ENCODE data around the gene MELTF.
A peak's percentile ranks its signal among the peaks of the same experiment; 100 is the strongest.

MELTF gene

DNA sequence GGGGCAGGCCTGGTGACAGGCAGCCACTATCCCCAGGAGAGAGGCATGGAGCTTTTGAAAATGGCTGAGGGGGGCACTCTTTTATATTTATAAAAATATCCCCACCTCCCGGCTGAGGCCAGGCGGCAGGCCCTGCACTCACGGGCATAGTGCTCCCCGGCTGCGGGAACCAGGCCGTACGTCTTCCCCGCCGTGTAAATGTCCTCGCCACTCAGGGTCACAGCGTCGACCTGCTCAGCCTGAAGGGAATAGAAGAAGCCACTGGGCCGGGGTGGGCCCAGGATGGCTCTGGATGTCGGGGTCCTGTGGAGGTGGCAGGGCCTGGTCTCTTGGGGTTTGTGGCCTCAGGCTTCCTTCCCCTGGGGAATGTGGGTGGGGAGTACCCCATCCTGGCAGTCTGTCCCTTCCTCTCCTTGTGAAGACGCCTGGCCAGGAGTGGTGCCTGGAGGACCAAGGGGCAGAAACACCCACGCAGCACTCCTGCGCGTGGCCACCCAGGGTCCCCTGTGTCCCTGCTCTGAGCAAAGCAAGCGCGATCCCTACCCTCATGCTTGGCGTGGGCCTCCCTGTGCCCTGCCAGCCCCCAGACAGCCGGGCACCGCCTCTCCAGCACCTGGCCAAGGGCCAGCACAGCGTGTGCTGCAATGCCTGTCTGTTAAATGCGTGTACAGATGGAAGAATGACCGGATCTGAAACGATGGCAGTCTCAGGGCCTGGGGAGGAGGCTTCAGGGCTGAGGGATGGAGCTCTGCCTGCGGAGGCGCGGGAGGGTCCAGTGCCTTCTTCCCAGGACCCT, 18.9 kb downstream of the MELTF start:
- DNase-seq (ENCODE audit: low read depth in 3 of 3) = no peak

DNA sequence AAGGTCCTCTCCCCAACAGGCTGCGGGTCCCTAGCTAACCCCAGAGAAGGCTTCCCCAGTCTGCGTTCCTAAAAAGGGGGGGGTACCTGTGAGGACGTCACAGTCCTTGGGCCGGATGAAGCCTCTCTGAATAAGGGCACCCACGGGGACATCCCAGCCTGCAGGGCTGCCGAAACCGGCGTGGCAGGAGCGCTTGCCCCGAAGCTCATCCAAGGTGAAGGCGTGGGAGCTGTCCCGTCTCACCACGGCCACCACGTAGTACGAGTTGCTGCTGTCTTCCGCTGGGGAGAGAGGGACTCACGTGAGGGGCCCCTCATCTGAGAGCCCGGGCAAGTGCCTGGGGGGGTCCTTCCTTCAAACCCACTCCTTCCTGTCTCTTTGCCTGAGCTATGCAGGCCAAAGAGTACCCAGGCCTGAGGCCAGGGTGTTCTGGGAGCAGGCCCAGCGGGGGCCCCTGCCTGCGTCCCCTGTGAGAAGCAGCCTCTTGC, 20.0 kb downstream of the MELTF start:
- no peak for DNase-seq (ENCODE audit: low read depth in 3 of 3)

DNA sequence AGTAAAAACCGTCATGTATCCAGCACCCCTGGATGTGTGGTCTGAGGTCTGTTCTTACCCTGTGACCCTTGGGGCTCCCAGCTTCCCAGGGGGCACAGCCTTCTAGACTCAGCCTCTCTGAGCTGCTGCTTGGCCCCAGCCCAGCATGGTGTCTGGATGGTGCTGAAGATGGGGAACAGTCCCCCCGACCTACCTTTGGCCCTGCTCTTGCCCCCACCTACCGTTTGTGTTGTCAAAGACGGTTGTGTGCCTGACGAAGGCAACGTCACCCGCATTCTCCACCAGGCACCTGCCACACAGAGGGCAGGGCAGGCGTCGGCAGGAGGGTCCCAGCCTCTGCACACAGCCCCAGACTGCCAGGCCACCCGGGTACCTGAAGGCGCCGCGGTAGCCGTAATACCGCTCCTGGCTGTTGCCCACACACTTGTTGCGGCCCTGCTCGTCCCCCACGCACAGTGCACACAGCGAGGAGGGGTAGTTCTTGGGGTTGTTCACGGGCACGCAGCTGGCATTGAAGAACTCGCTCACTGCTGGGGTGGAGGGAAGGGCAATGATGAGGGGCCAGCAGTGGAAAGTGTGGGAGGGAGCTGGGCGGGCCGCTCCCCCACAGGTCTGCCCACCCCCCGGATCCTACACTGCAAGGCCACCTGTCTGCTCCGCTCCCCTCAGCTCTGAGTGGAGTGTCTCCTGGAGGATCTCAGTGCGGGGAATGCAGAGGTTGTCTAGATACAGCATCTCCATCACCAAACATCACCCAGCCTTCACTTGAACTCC, 21.0 kb downstream of the MELTF start:
- no peak for DNase-seq (ENCODE audit: low read depth in 3 of 3)

DNA sequence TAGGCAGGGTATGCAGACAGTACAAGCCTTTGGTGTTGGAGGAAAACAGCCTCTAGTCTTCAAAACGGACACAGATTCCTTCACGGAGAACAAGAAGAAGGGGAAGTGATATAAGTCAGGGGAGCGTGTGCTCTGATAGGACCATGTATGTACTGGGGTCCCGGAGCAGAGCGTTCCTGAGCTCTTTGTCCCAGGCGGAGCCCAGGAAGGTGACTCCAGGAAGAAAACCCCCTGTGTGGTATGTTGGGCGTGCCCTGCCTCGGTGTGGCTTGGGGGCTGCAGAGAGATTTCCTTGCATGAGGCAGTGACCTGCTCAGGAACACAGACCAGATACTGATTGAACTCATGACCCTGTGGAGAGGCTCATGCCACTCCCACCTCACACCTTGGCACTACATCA, 21.7 kb downstream of the MELTF start:
- no peak for DNase-seq (ENCODE audit: low read depth in 3 of 3)

DNA sequence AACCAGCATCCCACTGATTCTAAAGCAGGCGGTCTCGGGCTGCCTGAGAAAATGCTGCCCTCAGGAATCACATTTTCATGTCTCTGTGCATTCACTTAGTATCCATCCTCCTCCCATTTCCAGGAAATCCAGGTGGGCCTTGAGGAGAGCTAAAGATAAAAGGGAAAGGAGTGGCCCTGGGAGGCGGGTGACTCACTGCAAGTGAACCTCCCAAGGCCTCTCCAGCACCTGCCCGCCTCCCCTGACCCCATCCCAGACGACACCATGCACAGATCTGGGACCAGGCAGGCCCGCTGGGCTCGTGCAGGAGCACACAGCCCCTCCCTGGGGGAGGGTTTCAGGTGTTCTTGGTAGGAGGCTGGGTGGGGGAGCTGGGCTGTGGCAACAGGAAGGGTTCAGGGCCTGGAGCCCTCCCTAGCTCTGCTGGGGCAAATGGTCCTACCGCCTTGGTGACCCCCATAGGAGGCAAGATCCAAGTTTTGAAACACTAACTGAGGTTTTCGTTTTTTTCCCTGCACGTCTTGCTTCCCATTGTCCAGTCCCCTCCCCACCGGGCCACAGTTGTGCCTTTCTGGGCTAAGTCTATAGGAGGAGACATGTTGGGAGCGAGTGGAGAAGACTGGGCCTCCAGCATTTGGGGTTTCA, 22.2 kb downstream of the MELTF start:
- DNase-seq (ENCODE audit: low read depth in 3 of 3) = no peak

DNA sequence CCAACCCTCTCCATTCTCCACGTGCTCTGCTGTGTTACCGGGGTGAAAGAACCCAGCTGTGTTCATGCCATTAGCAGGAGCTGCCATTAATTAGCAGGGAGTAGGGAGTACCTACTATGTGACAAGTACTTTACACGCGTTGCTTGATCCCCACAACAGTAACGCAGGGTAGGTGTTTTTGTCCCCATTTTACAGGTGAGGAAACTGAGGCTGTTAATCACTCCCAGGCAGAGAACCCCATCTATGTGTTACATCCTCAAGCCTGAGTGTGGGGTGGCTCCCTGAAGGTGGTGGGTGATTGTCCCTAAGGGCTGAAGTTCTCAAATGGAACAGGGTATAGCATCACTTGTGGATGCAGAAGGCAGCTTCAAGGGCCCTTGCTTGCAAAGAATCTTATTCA, 22.8 kb downstream of the MELTF start:
- no peak for DNase-seq (ENCODE audit: low read depth in 3 of 3)

DNA sequence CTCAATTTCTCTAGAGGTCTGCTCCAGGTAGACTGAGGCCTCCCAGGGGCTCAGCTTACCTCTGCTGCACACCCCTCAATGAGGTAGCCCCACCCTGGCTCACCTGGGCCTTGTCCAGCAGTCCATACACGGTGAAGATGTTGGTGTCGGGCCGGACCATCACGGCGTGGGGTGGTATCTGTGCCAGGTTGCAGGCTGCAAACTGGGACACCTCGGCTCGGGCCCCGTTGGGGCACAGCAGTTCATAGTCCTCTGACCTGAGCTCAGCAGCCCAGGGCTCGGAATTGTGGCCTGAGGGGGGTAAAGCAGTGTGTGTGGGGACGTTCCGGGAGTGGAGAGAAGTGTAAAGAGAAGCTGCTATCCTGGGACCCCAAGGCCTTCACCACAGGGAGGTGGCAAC, 23.2 kb downstream of the MELTF start:
- DNase-seq (ENCODE audit: low read depth in 3 of 3) = no peak

DNA sequence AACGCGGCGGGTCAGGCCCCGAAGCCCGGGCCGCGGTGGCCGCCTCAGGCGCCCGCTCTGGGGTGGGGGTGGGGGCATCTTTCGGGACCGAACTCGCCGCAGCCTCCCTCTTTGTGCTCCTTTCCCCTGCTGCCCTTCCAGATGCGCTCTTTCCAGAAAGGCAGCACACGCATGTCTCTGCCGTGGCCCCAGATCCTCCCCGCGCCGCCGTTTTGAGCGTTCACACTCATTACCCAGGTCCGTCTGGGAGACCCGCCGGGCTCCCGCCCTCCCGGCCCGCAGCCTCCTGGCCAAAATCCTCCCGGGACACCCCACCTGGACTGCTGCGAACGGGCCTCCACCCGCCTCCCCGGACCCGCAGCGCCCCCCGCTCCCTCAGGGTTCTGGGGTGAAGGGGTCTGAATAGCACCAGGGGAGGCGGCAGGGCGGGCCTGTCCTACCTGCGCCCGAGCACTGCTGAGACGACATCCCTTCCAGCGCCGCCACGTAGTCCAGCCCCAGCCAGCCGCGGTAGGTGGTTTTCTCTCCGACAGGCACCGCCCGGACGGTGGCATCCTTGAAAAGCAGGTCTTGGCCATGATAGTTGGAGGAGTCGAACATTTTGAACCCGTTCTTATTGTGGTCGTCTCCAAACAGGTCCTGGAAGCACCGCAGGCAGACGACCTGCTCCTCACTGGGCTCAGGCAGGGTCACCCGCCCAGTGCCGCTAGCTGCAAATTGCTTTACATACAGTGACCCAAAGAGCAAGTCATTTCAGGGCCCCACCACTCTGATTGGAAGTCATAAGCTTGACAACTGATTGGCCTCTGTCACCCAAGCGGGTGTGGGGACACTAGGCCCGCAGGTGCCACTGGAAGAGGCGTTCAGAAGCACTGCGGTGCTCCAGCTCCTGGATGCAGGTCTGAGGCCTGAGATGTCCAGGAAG, 25.9 kb downstream of the MELTF start:
- DNase-seq (ENCODE audit: low read depth in 3 of 3) = peak in 1 of 3 experiments; percentile 28

DNA sequence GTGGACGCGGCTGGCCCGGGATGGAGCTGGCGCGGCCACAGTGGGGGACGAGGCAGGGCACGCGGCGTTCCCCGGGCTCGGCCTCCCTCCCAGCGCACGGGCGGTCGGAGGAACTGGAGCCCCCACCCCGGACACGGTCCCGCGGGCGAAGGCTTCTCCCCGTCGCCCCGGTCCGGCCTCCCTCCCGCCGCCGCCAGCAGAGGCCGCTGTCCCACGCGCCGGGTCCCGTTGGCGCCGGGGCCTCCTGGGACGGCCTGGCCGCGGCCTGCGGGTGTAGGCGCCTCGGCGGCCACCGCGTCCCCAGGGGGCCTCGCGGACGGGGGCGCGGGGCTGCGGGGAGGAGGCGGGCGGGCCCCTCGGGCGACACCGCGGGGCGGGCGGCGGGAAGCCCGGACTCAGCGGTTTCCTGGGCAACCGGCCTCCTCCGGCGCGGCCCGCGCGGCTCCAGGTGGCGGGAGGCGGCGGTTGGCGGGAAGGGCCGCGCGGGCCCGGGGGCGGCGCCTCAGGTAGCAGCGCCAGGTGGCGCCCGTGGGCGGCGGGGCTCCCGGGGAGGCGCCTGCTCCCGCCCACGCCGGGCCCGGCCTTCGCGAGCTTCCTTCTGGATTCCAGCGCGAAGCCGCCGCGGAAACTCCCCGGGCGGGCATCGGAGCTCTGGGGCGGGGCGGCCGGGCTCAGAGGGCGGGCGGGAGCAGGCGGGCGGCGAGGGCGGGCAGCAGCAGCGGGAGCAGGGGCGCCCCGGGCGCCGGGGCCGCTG, 26.7 kb downstream of the MELTF start:
- peak; percentile 47 to 87 (median 69) for DNase-seq (ENCODE audit: low read depth in 3 of 3)

DNA sequence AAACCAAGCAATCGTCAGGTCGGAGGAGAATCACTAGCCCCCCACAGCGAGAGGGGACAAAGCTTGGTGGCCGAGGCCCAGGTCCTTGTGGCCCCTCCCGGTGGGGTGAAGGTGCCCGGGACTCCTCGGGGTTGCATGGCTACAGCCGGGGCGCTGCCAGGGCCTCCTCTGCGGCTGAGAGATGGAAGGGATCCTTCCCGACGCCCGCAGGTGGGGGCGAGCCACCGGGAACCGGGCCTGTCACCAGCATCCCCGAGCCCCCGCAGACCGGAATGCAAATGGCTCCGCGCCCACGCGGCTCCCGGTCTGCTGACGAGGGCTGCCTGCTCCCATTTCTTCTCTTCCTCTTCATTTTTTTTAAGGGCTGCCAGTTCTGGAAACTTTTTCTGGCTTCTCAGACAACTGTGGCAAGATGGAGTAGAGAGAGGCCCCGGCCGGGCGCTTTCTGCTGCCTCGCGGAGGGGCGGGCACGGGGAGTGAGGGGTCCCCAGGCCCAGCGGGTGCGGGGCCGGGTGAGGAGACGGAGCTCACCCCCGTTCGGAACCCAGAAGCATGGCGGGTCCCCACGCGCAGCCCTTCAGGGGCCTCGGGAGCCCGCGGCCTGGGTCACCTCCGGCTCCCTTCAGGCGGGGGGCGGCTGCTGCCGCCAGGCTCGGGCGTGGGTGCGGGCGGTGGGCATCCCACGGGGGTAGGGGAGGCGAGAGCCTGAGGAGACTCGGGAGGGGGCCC, 27.5 kb downstream of the MELTF start:
- no peak for DNase-seq (ENCODE audit: low read depth in 3 of 3)

DNA sequence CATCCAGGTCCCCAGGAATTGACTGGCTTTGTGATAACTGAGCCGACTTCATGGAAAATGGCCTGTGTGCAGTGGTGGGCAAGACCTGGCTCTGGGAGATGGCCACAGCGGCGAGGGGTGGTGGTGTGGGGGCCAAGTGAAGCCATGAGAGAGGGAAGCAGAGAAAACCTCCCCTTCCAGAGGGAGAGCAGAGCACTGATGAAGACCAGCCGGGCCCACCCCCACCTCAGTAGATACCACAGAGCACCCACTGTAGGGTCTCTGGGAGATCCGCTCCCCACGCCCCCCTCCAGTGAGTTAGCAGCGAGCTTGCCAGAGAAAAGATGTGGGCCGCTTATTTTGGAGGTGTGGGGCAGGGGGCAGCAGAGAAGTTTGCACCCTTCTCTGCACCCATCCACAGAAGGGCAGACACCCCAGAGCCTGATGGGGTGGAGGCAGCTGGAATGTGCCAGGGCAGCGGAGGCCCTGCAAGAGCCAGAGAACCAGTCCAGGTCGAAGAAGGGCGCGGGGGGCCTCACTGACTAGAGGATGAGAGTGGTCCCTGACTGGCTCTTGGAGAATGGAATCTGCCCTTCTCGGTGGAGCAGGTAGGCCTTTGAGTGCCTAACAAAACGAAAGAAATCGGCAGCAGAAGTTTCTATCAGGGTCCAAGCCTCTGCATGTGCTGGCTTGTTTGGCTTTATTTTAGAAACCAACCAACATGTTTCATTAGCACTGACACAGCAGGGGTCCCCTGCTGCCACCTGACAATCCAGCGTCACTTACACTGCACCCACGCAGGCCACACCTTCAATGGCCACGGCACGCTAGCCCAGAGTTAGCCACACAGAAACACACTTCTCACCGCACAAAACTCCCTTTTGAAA, 28.3 kb downstream of the MELTF start:
- DNase-seq (ENCODE audit: low read depth in 3 of 3) = no peak

DNA sequence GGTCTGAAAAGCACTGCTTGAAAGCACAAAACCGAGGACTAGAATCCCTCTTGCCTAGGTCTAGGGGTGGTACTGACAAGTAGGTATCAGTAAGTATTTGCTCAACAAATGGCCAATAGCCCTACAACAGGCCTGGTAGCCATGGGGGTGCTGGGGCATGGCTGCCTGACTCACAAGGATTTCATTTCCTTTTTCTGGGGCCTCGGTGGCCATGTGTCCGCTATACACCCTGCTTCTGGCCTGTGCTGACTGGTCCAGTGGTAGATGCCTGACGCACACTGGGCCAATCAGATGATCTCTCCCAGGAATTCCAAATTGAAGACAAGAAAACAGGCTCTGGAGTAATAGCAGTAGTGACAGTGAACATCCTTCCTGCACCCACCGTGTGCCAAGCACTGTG, 29.4 kb downstream of the MELTF start:
- DNase-seq (ENCODE audit: low read depth in 3 of 3) = no peak

DNA sequence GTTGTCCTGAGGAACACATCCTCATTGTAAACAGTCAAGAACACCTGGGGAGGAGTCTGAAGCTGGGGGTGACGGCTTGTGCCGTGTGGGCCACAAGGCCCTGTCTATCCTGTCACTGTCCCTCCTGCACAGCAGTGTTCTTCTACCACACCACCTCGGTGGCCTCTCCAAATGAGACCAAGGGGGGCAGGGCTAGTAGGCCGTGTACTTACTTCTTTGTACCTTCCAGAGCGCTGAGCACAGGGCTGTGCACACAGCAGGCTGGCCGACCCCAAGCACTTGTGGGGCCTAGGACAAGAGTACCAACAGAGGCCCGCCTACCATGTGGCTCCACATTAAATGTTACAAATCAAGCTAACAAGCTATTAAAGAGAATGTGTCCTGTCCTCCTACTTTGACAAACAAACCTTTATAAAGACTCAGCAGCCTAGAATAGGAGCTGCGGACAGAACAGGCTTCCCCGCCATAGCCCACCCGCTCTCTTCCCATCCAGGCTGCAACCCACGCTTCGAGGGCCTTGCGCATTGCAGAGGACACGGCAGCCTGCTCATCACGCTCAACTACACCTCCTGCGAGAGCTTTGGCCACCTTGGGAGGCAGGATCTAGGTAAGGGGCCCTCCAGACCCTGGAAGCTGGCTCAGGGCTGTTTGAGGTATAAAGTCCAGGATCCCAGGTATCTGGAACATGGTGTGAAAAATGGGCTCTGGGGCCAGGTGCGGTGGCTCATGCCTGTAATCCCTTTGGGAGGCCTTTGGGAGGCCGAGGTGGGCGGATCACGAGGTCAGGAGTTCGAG, 30.5 kb downstream of the MELTF start:
- DNase-seq (ENCODE audit: low read depth in 3 of 3) = no peak

DNA sequence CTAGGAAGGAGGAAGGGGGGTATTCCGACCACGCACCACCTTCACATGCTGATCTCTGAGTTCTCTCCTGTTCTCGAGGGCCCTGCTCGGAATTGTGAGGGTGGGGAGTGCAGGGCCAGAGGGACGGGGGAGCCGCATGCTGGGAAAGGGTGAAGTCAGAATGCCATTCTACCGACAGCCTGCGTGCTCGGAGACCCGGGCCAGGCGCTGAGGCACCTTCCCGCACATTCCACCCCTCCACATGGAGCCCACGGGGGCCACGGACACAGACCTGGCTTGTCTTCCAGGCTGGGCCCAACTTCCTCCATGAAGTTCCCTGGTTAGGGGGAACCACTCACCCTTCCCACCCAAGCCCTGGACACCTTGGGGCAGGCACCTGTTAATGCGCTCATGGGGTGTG, 32.3 kb downstream of the MELTF start:
- DNase-seq (ENCODE audit: low read depth in 3 of 3) = no peak

DNA sequence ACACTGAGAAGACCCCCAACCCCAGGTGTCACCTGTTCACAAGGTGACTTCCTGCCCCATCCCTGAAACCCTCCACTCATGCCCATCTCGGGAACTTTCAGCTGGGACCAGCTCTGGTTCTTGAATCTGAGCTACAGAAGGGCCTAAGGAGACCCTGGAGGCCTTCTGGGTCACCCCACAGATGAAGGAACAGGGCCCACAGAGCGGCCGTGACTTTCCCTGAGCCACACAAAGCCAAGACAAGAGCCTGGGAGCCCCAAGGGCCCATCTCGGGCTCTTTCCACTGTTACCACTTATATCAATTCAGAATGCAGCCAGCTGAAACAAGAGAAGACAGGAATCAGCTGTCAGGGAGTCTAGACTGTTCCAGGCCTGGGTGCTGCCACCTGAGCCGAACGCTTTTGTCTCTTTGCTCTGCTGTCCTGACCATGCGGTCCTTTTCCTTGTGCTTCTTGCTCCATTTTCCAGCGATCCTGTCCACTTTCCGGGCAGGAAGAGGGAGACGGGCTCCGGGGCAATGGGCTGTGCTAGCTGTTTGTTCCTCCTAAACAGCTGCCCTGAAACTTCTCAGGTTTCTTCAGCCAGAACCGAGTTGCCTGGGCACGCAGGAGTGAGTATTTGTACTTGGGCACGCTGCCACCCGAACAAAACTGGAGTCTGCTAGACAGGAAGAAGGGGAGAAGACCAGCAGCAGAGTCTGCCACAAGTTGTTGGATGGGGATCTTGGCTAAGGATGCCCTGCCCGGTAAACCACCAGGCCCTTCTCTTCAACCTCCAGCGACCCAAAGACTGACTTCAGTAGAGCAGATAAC, 33.0 kb downstream of the MELTF start:
- DNase-seq (ENCODE audit: low read depth in 3 of 3) = no peak

DNA sequence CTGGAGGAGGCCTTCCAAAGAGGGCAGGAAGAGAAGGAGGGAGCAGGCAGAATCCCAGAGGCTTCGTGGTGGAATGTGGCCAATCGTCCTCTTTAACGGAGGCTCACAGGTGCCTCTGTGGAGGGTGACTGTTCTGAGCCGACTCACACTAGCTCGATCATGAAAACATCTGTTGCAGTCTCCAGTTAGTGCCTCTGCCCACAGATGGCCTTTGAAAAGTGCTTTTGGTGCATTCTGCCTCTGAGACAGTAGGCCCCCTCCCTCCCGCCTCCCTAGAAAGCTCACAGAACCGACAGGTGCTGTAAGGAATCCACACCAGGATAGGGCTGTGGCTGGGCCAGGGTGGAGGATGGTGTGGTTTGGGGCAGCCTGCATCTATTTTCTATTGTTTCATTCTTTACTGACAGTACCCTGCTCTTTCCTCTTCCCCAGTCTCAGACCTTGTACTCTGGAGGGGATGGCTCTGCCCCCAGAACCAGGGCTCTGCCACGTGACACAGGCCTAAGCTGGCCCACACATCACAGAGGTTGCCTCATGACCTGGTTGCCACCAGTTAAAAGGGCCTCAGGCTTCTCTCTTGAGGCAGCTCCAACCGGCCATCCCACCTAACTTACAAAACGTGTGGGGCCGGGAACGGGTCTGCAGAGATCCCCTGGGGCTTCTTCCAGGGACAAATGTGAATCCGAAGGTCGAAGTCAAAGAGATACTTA, 33.8 kb downstream of the MELTF start:
- no peak for DNase-seq (ENCODE audit: low read depth in 3 of 3)

DNA sequence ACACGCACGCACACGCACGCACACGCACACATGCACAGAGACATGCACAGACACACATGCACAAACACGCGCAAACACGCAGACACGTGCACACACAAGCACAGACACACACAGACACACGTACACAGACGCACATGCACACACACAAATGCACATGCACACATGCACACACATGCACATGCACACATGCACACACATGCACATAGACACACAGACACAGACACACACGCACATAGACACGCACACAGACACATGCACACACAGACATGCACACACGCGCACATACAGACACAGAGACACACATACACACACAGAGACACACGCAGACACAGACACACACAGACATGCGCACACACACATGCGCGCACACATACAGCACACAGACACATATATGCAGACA, 34.6 kb downstream of the MELTF start:
- no peak for DNase-seq (ENCODE audit: low read depth in 3 of 3)
